ENCODE results near the gene SKAP1.
"Not testable (repeated sequence)": the region's sequence is repeated elsewhere in the genome, so short reads cannot be mapped to it uniquely, and the experiment has no call there.

SKAP1 gene

GRCh38 chr17:48294806-48295361 lies 135.1 kb downstream of the SKAP1 start:
- Histone ChIP-seq H3K4me1 (ENCODE audit: control extremely low read depth in 1 of 4, control insufficient read depth in 4 of 4, insufficient read depth in 4 of 4, low read length in 3 of 4) (peaks cover 11 to 23% (median 17%) of the 10 kb centered on the region in 4 experiments), H3K4me3 (ENCODE audit: control insufficient read depth in 1 of 7, extremely low read depth in 1 of 7, insufficient read depth in 4 of 7, low read depth in 2 of 7, low read length in 6 of 7) (peak overlapping the region in 6 of 7 experiments; percentile 32 to 75 (median 60)), H3K27me3 (replicated peaks in 2 of 5; ENCODE audit: control insufficient read depth in 4 of 5, insufficient read depth in 5 of 5, low read length in 4 of 5) (no peaks in the 10 kb centered on the region), H3K36me3 (ENCODE audit: control insufficient read depth in 4 of 4, insufficient read depth in 4 of 4, low read length in 3 of 4) (no peaks in the 10 kb centered on the region), H3K27ac (ENCODE audit: insufficient read depth in 1 of 2, low read depth in 1 of 2, low read length in 2 of 2, poor library complexity in 1 of 2, severe bottlenecking in 2 of 2) (peak overlapping the region; percentile 73 to 80), H3K9me3 (ENCODE audit: control extremely low read depth in 1 of 5, control insufficient read depth in 4 of 5, insufficient read depth in 2 of 5, low read depth in 1 of 5, low read length in 4 of 5) (no peaks in the 10 kb centered on the region)
- DNase-seq, result peak; percentile 14 to 72 (median 58)
- CTCF ChIA-PET, result interaction anchor here (0.8 to 4.3 kb wide), 7 partner anchors 10 to 62 kb away, joined by 3 to 23 read pairs (median 4); no protein-coding TSS in a partner anchor
- POLR2A ChIA-PET, result interaction anchor here (0.6 to 0.7 kb wide), 2 partner anchors 197 to 559 kb away, joined by 3 to 5 read pairs; no protein-coding TSS in a partner anchor
- WGBS (ENCODE audit: insufficient coverage), result no CpG with 5 or more reads among the region's 3 CpGs

DNA sequence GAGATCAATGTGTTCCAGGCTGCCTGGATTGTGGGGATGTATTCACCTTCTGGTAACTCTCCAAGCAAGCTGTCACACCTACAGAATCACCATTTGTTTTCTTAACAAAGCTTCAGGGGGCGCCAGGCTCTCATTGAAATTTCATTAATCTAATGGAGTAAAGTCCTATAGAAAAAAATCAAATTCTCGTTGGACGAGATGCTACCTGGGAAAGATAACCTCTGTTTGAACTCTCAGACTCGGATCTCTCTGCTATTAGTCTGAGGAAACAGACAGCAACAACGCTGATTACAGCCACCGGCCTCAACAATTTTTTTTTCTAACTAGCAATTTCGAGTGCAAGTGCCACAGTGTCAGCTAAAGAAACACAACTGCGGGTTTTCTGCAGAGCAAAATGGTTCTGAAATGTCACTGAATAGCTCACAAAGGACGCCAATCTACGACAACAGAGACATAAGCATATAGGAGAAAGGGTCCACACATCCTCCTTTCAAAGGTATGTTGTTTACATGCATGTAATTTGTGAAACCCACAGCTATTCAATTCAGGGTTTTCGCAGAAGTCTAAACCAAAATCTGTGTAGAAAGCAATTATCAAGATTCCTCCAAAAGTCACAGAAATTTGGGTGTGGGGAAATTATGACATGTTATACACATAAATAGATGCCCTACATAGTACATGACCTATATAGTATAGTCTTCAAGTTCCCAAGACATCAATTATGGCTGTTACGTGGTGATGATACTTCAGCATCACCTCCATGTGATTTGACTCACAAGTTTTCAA lies 135.8 kb downstream of the SKAP1 start:
- Histone ChIP-seq H3K9me3 (ENCODE audit: control extremely low read depth in 1 of 5, control insufficient read depth in 4 of 5, insufficient read depth in 2 of 5, low read depth in 1 of 5, low read length in 4 of 5) (no peaks in the 10 kb centered on the region), H3K36me3 (ENCODE audit: control insufficient read depth in 4 of 4, insufficient read depth in 4 of 4, low read length in 3 of 4) (no peaks in the 10 kb centered on the region), H3K27me3 (replicated peaks in 2 of 5; ENCODE audit: control insufficient read depth in 4 of 5, insufficient read depth in 5 of 5, low read length in 4 of 5) (no peaks in the 10 kb centered on the region), H3K27ac (ENCODE audit: insufficient read depth in 1 of 2, low read depth in 1 of 2, low read length in 2 of 2, poor library complexity in 1 of 2, severe bottlenecking in 2 of 2) (peak overlapping the region; percentile 73 to 80), H3K4me3 (ENCODE audit: control insufficient read depth in 1 of 7, extremely low read depth in 1 of 7, insufficient read depth in 4 of 7, low read depth in 2 of 7, low read length in 6 of 7) (peak overlapping the region in 1 of 7 experiments; percentile 75), H3K4me1 (ENCODE audit: control extremely low read depth in 1 of 4, control insufficient read depth in 4 of 4, insufficient read depth in 4 of 4, low read length in 3 of 4) (peaks cover 11 to 23% (median 17%) of the 10 kb centered on the region in 4 experiments)
- POLR2A ChIA-PET, result no interaction called here
- 87% methylated on average over 8 of the region's 12 CpGs for WGBS (ENCODE audit: insufficient coverage)
- CTCF ChIA-PET, result interaction anchor here (1.0 to 4.3 kb wide), 11 partner anchors 10 to 312 kb away, joined by 3 to 23 read pairs (median 4); no protein-coding TSS in a partner anchor
- DNase-seq, result no peak

GRCh38 chr17:48293319-48294019 lies 136.5 kb downstream of the SKAP1 start:
- Histone ChIP-seq H3K27ac (ENCODE audit: insufficient read depth in 1 of 2, low read depth in 1 of 2, low read length in 2 of 2, poor library complexity in 1 of 2, severe bottlenecking in 2 of 2) (no peak overlapping the region), H3K27me3 (replicated peaks in 2 of 5; ENCODE audit: control insufficient read depth in 4 of 5, insufficient read depth in 5 of 5, low read length in 4 of 5) (no peaks in the 10 kb centered on the region), H3K36me3 (ENCODE audit: control insufficient read depth in 4 of 4, insufficient read depth in 4 of 4, low read length in 3 of 4) (no peaks in the 10 kb centered on the region), H3K4me1 (ENCODE audit: control extremely low read depth in 1 of 4, control insufficient read depth in 4 of 4, insufficient read depth in 4 of 4, low read length in 3 of 4) (peaks cover 11 to 23% (median 17%) of the 10 kb centered on the region in 4 experiments), H3K9me3 (ENCODE audit: control extremely low read depth in 1 of 5, control insufficient read depth in 4 of 5, insufficient read depth in 2 of 5, low read depth in 1 of 5, low read length in 4 of 5) (no peaks in the 10 kb centered on the region), H3K4me3 (ENCODE audit: control insufficient read depth in 1 of 7, extremely low read depth in 1 of 7, insufficient read depth in 4 of 7, low read depth in 2 of 7, low read length in 6 of 7) (no peak overlapping the region)
- ChIA-PET POLR2A (no interaction called here), CTCF (interaction anchor here (0.7 to 4.3 kb wide), 10 partner anchors 9 to 313 kb away, joined by 3 to 23 read pairs (median 4); no protein-coding TSS in a partner anchor)
- DNase-seq, result no peak
- 100% methylated on average over 3 of the region's 9 CpGs for WGBS (ENCODE audit: insufficient coverage)

GRCh38 chr17:48290378-48290777 lies 139.6 kb downstream of the SKAP1 start:
- no peaks in the 10 kb centered on the region for H3K36me3 ChIP-seq (ENCODE audit: control insufficient read depth in 4 of 4, insufficient read depth in 4 of 4, low read length in 3 of 4)
- H3K4me1 ChIP-seq (ENCODE audit: control extremely low read depth in 1 of 4, control insufficient read depth in 4 of 4, insufficient read depth in 4 of 4, low read length in 3 of 4), result peaks cover 8 to 11% (median 11%) of the 10 kb centered on the region in 4 experiments
- no peak for DNase-seq
- CTCF ChIA-PET, result no interaction called here
- POLR2A ChIA-PET, result no interaction called here
- no peaks in the 10 kb centered on the region for H3K9me3 ChIP-seq (ENCODE audit: control extremely low read depth in 1 of 5, control insufficient read depth in 4 of 5, insufficient read depth in 2 of 5, low read depth in 1 of 5, low read length in 4 of 5)
- H3K27ac ChIP-seq (ENCODE audit: insufficient read depth in 1 of 2, low read depth in 1 of 2, low read length in 2 of 2, poor library complexity in 1 of 2, severe bottlenecking in 2 of 2), result no peak overlapping the region
- H3K4me3 ChIP-seq (ENCODE audit: control insufficient read depth in 1 of 7, extremely low read depth in 1 of 7, insufficient read depth in 4 of 7, low read depth in 2 of 7, low read length in 6 of 7), result no peak overlapping the region
- H3K27me3 ChIP-seq (replicated peaks in 2 of 5; ENCODE audit: control insufficient read depth in 4 of 5, insufficient read depth in 5 of 5, low read length in 4 of 5), result no peaks in the 10 kb centered on the region
- WGBS (ENCODE audit: insufficient coverage), result 90% methylated on average over 2 of the region's 2 CpGs

GRCh38 chr17:48286917-48287316 lies 143.1 kb downstream of the SKAP1 start:
- H3K27me3 ChIP-seq (replicated peaks in 2 of 5; ENCODE audit: control insufficient read depth in 4 of 5, insufficient read depth in 5 of 5, low read length in 4 of 5); H3K9me3 ChIP-seq (ENCODE audit: control extremely low read depth in 1 of 5, control insufficient read depth in 4 of 5, insufficient read depth in 2 of 5, low read depth in 1 of 5, low read length in 4 of 5); POLR2A ChIA-PET; H3K4me1 ChIP-seq (ENCODE audit: control extremely low read depth in 1 of 4, control insufficient read depth in 4 of 4, insufficient read depth in 4 of 4, low read length in 3 of 4); H3K36me3 ChIP-seq (ENCODE audit: control insufficient read depth in 4 of 4, insufficient read depth in 4 of 4, low read length in 3 of 4); H3K27ac ChIP-seq (ENCODE audit: insufficient read depth in 1 of 2, low read depth in 1 of 2, low read length in 2 of 2, poor library complexity in 1 of 2, severe bottlenecking in 2 of 2); H3K4me3 ChIP-seq (ENCODE audit: control insufficient read depth in 1 of 7, extremely low read depth in 1 of 7, insufficient read depth in 4 of 7, low read depth in 2 of 7, low read length in 6 of 7); DNase-seq: not testable (repeated sequence)
- CTCF ChIA-PET, result interaction anchor here (1.0 to 1.3 kb wide), 2 partner anchors 28 to 88 kb away, joined by 3 read pairs; no protein-coding TSS in a partner anchor
- 98% methylated on average over 4 of the region's 9 CpGs for WGBS (ENCODE audit: insufficient coverage)

DNA sequence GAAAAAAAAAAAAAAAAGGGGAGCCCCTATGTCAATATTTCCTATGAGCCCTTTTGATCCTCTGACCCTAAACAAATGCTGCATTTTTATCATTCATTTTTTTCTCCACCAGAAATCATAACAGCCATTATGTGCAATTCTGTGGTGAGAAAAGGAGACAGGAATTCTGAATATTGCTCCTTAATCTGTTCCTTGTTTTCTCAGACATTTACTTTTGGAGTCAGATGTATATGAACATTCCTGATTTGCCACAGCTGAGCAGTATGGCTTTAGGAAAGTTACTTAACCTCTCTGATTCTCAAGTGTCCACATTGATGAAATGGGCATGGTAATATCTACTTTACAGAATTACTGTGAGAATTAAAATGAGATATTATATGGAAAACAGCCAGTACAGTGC lies 144.4 kb downstream of the SKAP1 start:
- DNase-seq, result no peak
- no peaks in the 10 kb centered on the region for H3K4me1 ChIP-seq (ENCODE audit: control extremely low read depth in 1 of 4, control insufficient read depth in 4 of 4, insufficient read depth in 4 of 4, low read length in 3 of 4)
- H3K9me3 ChIP-seq (ENCODE audit: control extremely low read depth in 1 of 5, control insufficient read depth in 4 of 5, insufficient read depth in 2 of 5, low read depth in 1 of 5, low read length in 4 of 5), result no peaks in the 10 kb centered on the region
- CTCF ChIA-PET, result interaction anchor here (1.2 kb wide), 1 partner anchor 20 kb away, joined by 4 read pairs; no protein-coding TSS in a partner anchor
- no peak overlapping the region for H3K27ac ChIP-seq (ENCODE audit: insufficient read depth in 1 of 2, low read depth in 1 of 2, low read length in 2 of 2, poor library complexity in 1 of 2, severe bottlenecking in 2 of 2)
- POLR2A ChIA-PET, result no interaction called here
- no peak overlapping the region for H3K4me3 ChIP-seq (ENCODE audit: control insufficient read depth in 1 of 7, extremely low read depth in 1 of 7, insufficient read depth in 4 of 7, low read depth in 2 of 7, low read length in 6 of 7)
- H3K36me3 ChIP-seq (ENCODE audit: control insufficient read depth in 4 of 4, insufficient read depth in 4 of 4, low read length in 3 of 4), result no peaks in the 10 kb centered on the region
- H3K27me3 ChIP-seq (replicated peaks in 2 of 5; ENCODE audit: control insufficient read depth in 4 of 5, insufficient read depth in 5 of 5, low read length in 4 of 5), result no peaks in the 10 kb centered on the region
